GM10248 (cell line): ENCODE results near the gene CAPN14.

Experiments
- CTCF ChIA-PET: fragments of 300-600 bp; sonication (Branson Sonifier 250); formaldehyde crosslinking; extraction: SDS; loops from one replicate; lab custom pipeline; 2021; ENCODE audit warnings: antibody characterized with exemption; lab: Yijun Ruan, JAX
- POLR2A ChIA-PET: fragments of 350-650 bp; sonication (Branson Sonifier 250); formaldehyde crosslinking; extraction: SDS; loops from one replicate; lab custom pipeline; 2020; ENCODE audit warnings: antibody characterized with exemption; lab: Yijun Ruan, JAX
- DNase-seq: peaks from one replicate; pipeline ENCODE4 v3.0.0; 2012; ENCODE audit errors: extremely low spot score
- TF ChIP-seq, protein P1 (sequence below): IDR thresholded peaks from 2 replicates; pipeline ENCODE4 v1.5.1; 2012; ENCODE audit warnings: mild to moderate bottlenecking, low read depth; ENCODE audit errors: extremely low read depth, missing control alignments, control extremely low read depth

Gene CAPN14

DNA sequence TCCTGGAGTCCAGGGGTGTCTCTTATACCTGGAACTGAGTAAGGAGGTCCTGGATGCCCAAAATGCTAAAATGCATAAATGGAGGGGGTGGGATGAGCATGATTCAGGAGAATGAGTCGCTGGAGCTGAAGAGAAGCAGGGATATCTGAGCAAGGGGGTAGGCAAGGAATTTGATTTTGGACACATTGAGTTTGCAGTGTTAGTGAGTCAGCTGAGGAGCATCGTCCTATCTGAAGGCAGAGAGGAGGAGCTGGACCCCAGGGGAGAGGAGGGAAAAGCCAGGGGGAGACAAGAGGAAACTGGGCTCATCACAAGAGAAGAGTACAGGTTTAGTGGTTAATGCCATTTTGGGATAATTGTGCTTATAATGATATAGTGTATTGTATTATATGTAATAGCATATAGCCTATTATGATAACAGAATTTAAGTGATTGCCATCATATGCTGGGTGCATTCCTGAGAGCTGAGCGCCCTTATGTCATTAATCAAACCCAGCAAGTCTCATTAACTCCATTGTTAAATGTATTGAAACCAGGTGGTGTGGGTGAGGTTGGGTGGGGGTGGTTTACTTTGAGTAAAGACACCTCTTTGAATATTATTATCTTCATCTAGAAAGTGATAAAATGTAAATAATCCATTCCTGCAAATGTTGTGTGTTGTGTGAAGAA is 29.0 kb upstream of the CAPN14 start:
- TF ChIP-seq, protein P1, sequence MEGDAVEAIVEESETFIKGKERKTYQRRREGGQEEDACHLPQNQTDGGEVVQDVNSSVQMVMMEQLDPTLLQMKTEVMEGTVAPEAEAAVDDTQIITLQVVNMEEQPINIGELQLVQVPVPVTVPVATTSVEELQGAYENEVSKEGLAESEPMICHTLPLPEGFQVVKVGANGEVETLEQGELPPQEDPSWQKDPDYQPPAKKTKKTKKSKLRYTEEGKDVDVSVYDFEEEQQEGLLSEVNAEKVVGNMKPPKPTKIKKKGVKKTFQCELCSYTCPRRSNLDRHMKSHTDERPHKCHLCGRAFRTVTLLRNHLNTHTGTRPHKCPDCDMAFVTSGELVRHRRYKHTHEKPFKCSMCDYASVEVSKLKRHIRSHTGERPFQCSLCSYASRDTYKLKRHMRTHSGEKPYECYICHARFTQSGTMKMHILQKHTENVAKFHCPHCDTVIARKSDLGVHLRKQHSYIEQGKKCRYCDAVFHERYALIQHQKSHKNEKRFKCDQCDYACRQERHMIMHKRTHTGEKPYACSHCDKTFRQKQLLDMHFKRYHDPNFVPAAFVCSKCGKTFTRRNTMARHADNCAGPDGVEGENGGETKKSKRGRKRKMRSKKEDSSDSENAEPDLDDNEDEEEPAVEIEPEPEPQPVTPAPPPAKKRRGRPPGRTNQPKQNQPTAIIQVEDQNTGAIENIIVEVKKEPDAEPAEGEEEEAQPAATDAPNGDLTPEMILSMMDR: no peak
- ChIA-PET CTCF (no interaction called here), POLR2A (no interaction called here)
- no peak for DNase-seq

DNA sequence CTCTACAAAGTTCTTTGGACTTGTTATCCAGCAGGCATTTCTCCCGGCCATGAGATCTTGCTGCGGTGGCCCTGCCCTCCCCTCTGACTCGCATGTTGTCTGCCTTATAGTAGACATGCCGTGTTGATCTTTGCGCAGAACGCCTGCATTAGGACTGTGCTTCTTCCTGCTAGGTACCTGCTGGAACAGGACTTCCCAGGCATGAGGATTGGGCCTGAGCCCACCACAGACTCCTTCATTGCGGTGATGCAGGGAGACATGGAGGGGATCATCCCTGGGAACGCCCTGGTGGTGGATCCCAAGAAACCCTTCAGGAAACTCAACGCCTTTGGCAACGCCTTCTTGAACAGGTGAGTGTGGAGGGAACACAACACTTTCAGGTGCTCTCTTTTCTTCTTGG is 26.8 kb upstream of the CAPN14 start:
- POLR2A ChIA-PET: no interaction called here
- CTCF ChIA-PET: interaction anchor here (1.0 kb wide), 1 partner anchor 86 kb away, joined by 3 read pairs; no protein-coding TSS in a partner anchor
- no peak for DNase-seq
- TF ChIP-seq, protein P1: no peak

DNA sequence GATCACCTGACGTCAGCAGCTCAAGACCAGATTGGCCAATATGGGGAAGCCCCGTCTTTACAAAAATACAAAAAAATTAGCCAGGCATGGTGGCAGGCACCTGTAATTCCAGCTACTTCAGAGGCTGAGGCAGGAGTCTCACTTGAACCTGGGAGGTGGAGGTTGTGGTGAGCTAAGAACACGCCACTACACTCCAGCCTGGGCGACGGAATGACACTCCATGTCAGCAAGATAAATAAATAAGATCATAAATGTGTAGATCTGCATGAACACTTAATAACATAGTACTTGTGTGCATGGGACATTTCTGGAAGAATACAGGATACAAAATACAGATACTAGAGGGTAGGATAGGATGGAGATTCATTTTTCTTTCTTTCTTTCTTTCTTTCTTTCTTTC is 25.7 kb upstream of the CAPN14 start:
- TF ChIP-seq, protein P1: no peak
- DNase-seq: no peak
- CTCF ChIA-PET: interaction anchor here (1.0 to 2.5 kb wide), 2 partner anchors 12 to 87 kb away, joined by 3 to 7 read pairs; no protein-coding TSS in a partner anchor
- POLR2A ChIA-PET: no interaction called here

DNA sequence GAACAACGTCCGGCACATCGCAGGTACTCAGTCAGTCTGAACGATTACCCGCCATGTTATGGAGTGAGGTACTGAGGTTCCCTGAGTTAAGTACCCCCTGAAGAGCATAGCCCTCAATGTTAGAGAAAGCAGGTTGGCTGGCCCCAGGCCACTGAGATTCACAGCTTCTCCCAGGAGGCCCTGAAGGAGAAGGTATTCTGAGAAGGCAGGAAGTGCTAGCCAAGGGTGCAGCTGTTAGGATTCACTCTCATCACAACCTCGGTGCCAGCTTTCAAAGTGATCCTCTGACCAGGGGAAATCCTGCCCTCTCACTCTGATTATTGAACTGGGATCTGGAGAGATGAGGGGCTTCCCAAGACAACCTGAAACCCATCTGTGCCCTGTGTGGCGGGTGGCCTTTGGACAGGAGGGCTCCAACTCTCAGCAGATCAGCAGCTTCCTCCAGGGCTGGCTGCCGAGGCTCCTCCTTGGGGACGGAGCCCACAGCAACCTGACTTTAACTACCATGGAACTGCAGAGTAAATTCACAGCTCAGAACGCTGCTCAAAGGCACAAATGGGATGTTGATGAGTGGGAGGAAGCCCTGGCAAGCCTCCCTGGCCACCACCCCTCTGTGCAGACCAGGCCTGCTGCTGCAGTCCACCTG is 24.4 kb upstream of the CAPN14 start:
- no peak for DNase-seq
- ChIA-PET CTCF (interaction anchor here (0.6 to 2.5 kb wide), 2 partner anchors 9 to 14 kb away, joined by 3 to 7 read pairs; no protein-coding TSS in a partner anchor), POLR2A (no interaction called here)
- TF ChIP-seq, protein P1: no peak

DNA sequence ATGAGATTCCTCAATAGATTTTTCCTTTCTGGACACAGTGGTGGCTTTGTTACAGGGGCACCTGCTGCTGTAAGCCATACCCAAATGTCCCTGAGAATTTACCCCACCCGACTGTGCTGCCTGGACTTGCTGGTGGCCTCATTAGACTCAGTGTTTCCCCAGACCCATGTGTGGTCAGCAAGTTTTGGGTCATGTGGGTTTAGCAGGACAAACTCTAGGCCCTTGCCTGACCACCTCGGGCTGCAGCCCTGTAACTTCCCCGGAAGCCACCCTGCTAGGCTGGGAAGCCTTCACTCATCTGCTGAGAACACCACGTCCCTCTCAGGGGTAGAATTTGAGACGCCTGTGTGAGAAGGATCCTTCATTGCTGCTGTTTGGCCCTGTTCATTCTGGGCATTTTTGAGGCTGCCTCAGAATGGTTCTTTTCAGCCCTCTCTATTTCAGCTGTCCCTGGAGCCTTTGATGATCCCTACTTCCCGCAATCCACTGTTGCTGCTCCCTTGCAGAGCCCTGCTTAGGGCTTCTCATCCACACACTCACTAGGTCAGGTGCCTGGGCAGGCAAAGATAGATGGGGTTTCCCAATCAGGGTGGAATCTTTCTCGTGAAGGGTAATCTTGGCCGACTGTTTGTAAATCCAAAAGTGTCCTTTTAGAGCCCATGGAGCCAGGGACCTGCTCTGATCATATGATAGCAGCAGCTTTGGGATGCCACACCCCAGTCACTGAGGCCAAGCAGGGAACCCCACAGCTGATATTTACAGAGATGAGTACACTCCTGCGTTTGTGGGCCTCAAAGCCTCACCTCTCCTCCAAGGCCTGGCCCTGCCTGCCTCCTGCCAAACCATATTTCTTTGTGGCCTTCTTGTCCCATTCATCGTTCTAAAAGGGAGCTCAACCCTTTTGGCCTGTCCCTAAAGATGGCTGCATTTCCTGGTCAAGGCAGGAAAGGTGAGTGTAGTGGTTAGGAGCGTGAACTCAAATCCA is 23.4 kb upstream of the CAPN14 start:
- ChIA-PET CTCF (interaction anchor here (2.5 kb wide), 1 partner anchor 15 kb away, joined by 7 read pairs; no protein-coding TSS in a partner anchor), POLR2A (no interaction called here)
- TF ChIP-seq, protein P1: no peak
- no peak for DNase-seq
